Measurements from ENCODE around the gene RAD51B. TPM values are rescaled to one million over a fixed set of nuclear protein-coding genes. Genes with fewer than 3 reads are reported as not detected.

Gene RAD51B
- total RNA-seq, 1 experiment from 2014 or later = 29.9 TPM

- no peak overlapping the region for H3K4me3 ChIP-seq
- H3K27ac ChIP-seq = peak overlapping the region; percentile 71
- no peak for TF ChIP-seq CTCF (conservative IDR thresholded peaks at IDR 0.05)
- TF ChIP-seq EZH2 (IDR thresholded peaks at IDR 0.05; ENCODE audit: low read depth) = no peak
- no peaks in the 10 kb centered on the region for H3K79me2 ChIP-seq (ENCODE audit: low read depth)
- H4K20me1 ChIP-seq (ENCODE audit: insufficient read depth) = no peaks in the 10 kb centered on the region
- peak overlapping the region; percentile 41 for H3K4me2 ChIP-seq
- DNase-seq = peak; percentile 75 to 85
- no peaks in the 10 kb centered on the region; the same call in 1 of the 2 replicates for H3K9me2 ChIP-seq (ENCODE audit: insufficient read depth)
- H3K27me3 ChIP-seq (ENCODE audit: insufficient read depth, low read depth) = no peaks in the 10 kb centered on the region
- peaks cover 48% of the 10 kb centered on the region for H3F3A ChIP-seq (ENCODE audit: insufficient read depth, low read depth)
- ChIA-PET CTCF (no interaction called here), POLR2A (ENCODE audit: unreplicated experiment) (no interaction called here)
- no TSS peak for BruUV-seq (replicated peaks)
- peaks cover 4% of the 10 kb centered on the region; the same call in 1 of the 2 replicates for H3K9me3 ChIP-seq (ENCODE audit: insufficient read depth, low read depth)
- no peaks in the 10 kb centered on the region for H3K36me3 ChIP-seq (ENCODE audit: low read depth)
- H3K4me1 ChIP-seq (replicated peaks; ENCODE audit: insufficient read depth) = peaks cover 58% of the 10 kb centered on the region
- no peak overlapping the region for H2AFZ ChIP-seq
- intact Hi-C loops (cut with micrococcal nuclease; ENCODE audit: unreplicated experiment) = loop anchor here (1.0 to 10.0 kb wide), 5 partner anchors 325 to 675 kb away; partner anchors contain the start of gene ZFP36L1
Observed at GRCh38 chr14:68140076-68140741, 320.6 kb downstream of the RAD51B start.

DNA sequence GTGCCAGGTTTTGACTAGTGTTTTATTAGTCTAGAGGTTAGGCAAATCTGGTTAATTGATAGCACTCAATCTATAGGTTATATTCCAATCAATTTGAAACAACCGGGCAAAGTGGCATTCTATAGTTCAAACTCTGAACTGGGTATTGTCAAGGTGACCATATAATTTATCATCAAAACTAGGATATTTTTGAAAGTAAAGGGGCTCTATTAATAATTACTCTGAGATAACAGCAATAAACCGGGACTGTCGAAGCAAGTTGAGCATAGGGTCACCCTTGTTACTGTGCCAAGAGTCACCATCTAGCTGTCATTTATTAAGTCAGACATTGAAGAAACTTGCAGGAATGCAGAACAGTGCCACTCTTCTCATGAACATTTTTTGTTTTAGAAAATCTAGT lies 321.2 kb downstream of the RAD51B start:
- Histone ChIP-seq H3K79me2 (ENCODE audit: low read depth) (no peaks in the 10 kb centered on the region), H3K4me2 (peak overlapping the region; percentile 41), H3K9me2 (ENCODE audit: insufficient read depth) (no peaks in the 10 kb centered on the region; the same call in 1 of the 2 replicates), H3K9me3 (ENCODE audit: insufficient read depth, low read depth) (peaks cover 4% of the 10 kb centered on the region; the same call in 1 of the 2 replicates), H3K4me3 (no peak overlapping the region), H4K20me1 (ENCODE audit: insufficient read depth) (no peaks in the 10 kb centered on the region), H2AFZ (no peak overlapping the region), H3K36me3 (ENCODE audit: low read depth) (no peaks in the 10 kb centered on the region), H3K4me1 (replicated peaks; ENCODE audit: insufficient read depth) (peaks cover 62% of the 10 kb centered on the region), H3K27ac (peak overlapping the region; percentile 71), H3K27me3 (ENCODE audit: insufficient read depth, low read depth) (no peaks in the 10 kb centered on the region), H3F3A (ENCODE audit: insufficient read depth, low read depth) (peaks cover 52% of the 10 kb centered on the region)
- ChIA-PET POLR2A (ENCODE audit: unreplicated experiment) (no interaction called here), CTCF (no interaction called here)
- no TSS peak for BruUV-seq (replicated peaks)
- intact Hi-C loops (cut with micrococcal nuclease; ENCODE audit: unreplicated experiment) = loop anchor here (1.0 to 10.0 kb wide), 5 partner anchors 324 to 674 kb away; partner anchors contain the start of gene ZFP36L1
- DNase-seq = no peak
- TF ChIP-seq CTCF (conservative IDR thresholded peaks at IDR 0.05) (no peak), EZH2 (IDR thresholded peaks at IDR 0.05; ENCODE audit: low read depth) (no peak)

- intact Hi-C loops (cut with micrococcal nuclease; ENCODE audit: unreplicated experiment) = loop anchor here (2.0 to 10.0 kb wide), 4 partner anchors 323 to 651 kb away; partner anchors contain the start of gene ZFP36L1
- peak; percentile 37 to 69 for DNase-seq
- no peaks in the 10 kb centered on the region for H3K27me3 ChIP-seq (ENCODE audit: insufficient read depth, low read depth)
- ChIA-PET POLR2A (ENCODE audit: unreplicated experiment) (interaction anchor here (0.7 kb wide), 1 partner anchor 379 kb away, joined by 4 read pairs; no protein-coding TSS in a partner anchor), CTCF (no interaction called here)
- H3K4me1 ChIP-seq (replicated peaks; ENCODE audit: insufficient read depth) = peaks cover 69% of the 10 kb centered on the region
- peaks cover 59% of the 10 kb centered on the region for H3F3A ChIP-seq (ENCODE audit: insufficient read depth, low read depth)
- no TSS peak for BruUV-seq (replicated peaks)
- no peaks in the 10 kb centered on the region for H4K20me1 ChIP-seq (ENCODE audit: insufficient read depth)
- TF ChIP-seq CTCF (conservative IDR thresholded peaks at IDR 0.05) (no peak), EZH2 (IDR thresholded peaks at IDR 0.05; ENCODE audit: low read depth) (no peak)
- H3K4me2 ChIP-seq = no peak overlapping the region; the same call in 1 of the 2 replicates
- no peaks in the 10 kb centered on the region for H3K79me2 ChIP-seq (ENCODE audit: low read depth)
- no peaks in the 10 kb centered on the region for H3K36me3 ChIP-seq (ENCODE audit: low read depth)
- no peak overlapping the region for H2AFZ ChIP-seq
- no peak overlapping the region for H3K4me3 ChIP-seq
- H3K9me2 ChIP-seq (ENCODE audit: insufficient read depth) = no peaks in the 10 kb centered on the region; the same call in 1 of the 2 replicates
- peaks cover 4% of the 10 kb centered on the region; the same call in 1 of the 2 replicates for H3K9me3 ChIP-seq (ENCODE audit: insufficient read depth, low read depth)
- peak overlapping the region; percentile 56 for H3K27ac ChIP-seq
Observed at GRCh38 chr14:68141281-68142088, 321.9 kb downstream of the RAD51B start.
